Fibroblast of skin of right quadriceps (primary cell): ENCODE data around the gene COPB2.
"Not testable (repeated sequence)": the region's sequence is repeated elsewhere in the genome, so short reads cannot be mapped to it uniquely, and the experiment has no call there.

Source experiments
- DNase-seq: peaks from one replicate; pipeline ENCODE4 v3.0.0-alpha.2; 2013

COPB2 gene

GRCh38 chr3:139389552-139390368 lies at the start of gene COPB2:
Gene COPB2, minus strand, starts transcription at chr3:139389647. Its CDS starts 97 bp downstream, at chr3:139389550.
- DNase-seq, result peak; percentile 99

- peak; percentile 39 for DNase-seq
Measured at GRCh38 chr3:139434764-139435307, 45.4 kb upstream of the COPB2 start.

GRCh38 chr3:139434228-139434627 lies 44.8 kb upstream of the COPB2 start:
- no peak for DNase-seq

GRCh38 chr3:139433089-139433488 lies 43.6 kb upstream of the COPB2 start:
- no peak for DNase-seq

- no peak for DNase-seq
Measured at GRCh38 chr3:139430493-139430892, 41.0 kb upstream of the COPB2 start.

- peak; percentile 73 for DNase-seq
Measured at GRCh38 chr3:139427283-139428060, 38.0 kb upstream of the COPB2 start.

GRCh38 chr3:139425745-139426400 lies 36.4 kb upstream of the COPB2 start:
- DNase-seq, result no peak

- DNase-seq, result no peak
Measured at GRCh38 chr3:139423232-139423631, 33.8 kb upstream of the COPB2 start.

- no peak for DNase-seq
Measured at GRCh38 chr3:139421460-139421859, 32.0 kb upstream of the COPB2 start.

- DNase-seq, result no peak
Measured at GRCh38 chr3:139421040-139421439, 31.6 kb upstream of the COPB2 start.

GRCh38 chr3:139418144-139418543 lies 28.7 kb upstream of the COPB2 start:
- DNase-seq, result no peak

- DNase-seq, result no peak
Measured at GRCh38 chr3:139416275-139416674, 26.8 kb upstream of the COPB2 start.

GRCh38 chr3:139414608-139415224 lies 25.3 kb upstream of the COPB2 start:
- DNase-seq, result no peak

GRCh38 chr3:139412891-139413290 lies 23.4 kb upstream of the COPB2 start:
- DNase-seq, result not testable (repeated sequence)

- DNase-seq, result not testable (repeated sequence)
Measured at GRCh38 chr3:139401155-139401554, 11.7 kb upstream of the COPB2 start.

- DNase-seq, result no peak
Measured at GRCh38 chr3:139396707-139397106, 7.3 kb upstream of the COPB2 start.

GRCh38 chr3:139394116-139394515 lies 4.7 kb upstream of the COPB2 start:
- DNase-seq, result no peak

GRCh38 chr3:139388821-139389551 lies 461 bp downstream of the COPB2 start:
- DNase-seq, result no peak

- no peak for DNase-seq
Measured at GRCh38 chr3:139388077-139388476, 1.4 kb downstream of the COPB2 start.

GRCh38 chr3:139382291-139382690 lies 7.2 kb downstream of the COPB2 start:
- not testable (repeated sequence) for DNase-seq

GRCh38 chr3:139380575-139380974 lies 8.9 kb downstream of the COPB2 start:
- DNase-seq, result no peak
